ENCODE measurements around the gene NR4A3. TPM values are rescaled to one million over a fixed set of nuclear protein-coding genes. Genes with fewer than 3 reads are reported as not detected.
A peak's percentile ranks its signal among the peaks of the same experiment; 100 is the strongest.

Gene NR4A3
- polyA plus RNA-seq, 3 donors = 0.88 to 2.1 (median 0.92) TPM

DNA sequence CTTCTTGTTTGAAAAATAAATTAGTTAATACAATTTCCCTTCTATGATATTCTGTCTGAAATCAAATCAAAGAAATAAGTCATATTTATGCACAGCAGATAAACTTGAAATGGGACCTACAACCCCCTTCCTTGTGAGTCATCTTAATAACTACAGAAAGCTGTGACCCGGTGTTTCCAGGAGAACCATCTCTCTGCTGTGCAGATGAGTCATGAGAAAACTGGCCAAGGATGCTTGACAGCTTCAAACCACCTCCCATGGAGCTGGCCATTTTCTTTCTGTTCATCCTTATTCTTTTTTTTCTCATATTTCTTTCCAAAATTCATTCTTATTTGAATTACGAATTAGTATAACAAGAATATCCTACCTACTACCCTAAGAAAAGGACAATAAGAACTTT is 43.4 kb upstream of the NR4A3 start:
- intact Hi-C loops (cut with micrococcal nuclease) = no loop called here
- Mint-ChIP-seq H3K27ac (no peak overlapping the region), H3K4me1 (peaks cover 7% of the 10 kb centered on the region), H3K27me3 (ENCODE audit: low read depth in 3 of 3) (peaks cover 1 to 2% (median 2%) of the 10 kb centered on the region in 3 donors), H3K36me3 (no peaks in the 10 kb centered on the region), H3K9me3 (peaks cover 0 to 2% (median 0%) of the 10 kb centered on the region in 7 donors), H3K4me3 (no peak overlapping the region)
- no peaks in the 10 kb centered on the region for H3K9me3 ChIP-seq (replicated peaks in 1 of 2; ENCODE audit: control insufficient read depth in 1 of 2, insufficient read depth in 1 of 2, low read length in 2 of 2)
- no peaks in the 10 kb centered on the region for H4K20me1 ChIP-seq (ENCODE audit: insufficient read depth, low read length)
- no peaks in the 10 kb centered on the region for H3K79me2 ChIP-seq (ENCODE audit: insufficient read depth, low read length)
- TF ChIP-seq, protein P1, sequence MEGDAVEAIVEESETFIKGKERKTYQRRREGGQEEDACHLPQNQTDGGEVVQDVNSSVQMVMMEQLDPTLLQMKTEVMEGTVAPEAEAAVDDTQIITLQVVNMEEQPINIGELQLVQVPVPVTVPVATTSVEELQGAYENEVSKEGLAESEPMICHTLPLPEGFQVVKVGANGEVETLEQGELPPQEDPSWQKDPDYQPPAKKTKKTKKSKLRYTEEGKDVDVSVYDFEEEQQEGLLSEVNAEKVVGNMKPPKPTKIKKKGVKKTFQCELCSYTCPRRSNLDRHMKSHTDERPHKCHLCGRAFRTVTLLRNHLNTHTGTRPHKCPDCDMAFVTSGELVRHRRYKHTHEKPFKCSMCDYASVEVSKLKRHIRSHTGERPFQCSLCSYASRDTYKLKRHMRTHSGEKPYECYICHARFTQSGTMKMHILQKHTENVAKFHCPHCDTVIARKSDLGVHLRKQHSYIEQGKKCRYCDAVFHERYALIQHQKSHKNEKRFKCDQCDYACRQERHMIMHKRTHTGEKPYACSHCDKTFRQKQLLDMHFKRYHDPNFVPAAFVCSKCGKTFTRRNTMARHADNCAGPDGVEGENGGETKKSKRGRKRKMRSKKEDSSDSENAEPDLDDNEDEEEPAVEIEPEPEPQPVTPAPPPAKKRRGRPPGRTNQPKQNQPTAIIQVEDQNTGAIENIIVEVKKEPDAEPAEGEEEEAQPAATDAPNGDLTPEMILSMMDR (IDR thresholded peaks at IDR 0.05) = no peak
- no peaks in the 10 kb centered on the region for H3K36me3 ChIP-seq (replicated peaks in 1 of 2; ENCODE audit: control insufficient read depth in 1 of 2, insufficient read depth in 2 of 2, low read length in 2 of 2)
- H2AFZ ChIP-seq (ENCODE audit: insufficient read depth, low read depth, low read length, poor library complexity, severe bottlenecking) = no peak overlapping the region
- no peak overlapping the region for H3K9ac ChIP-seq (ENCODE audit: insufficient read depth, low read length, poor library complexity, severe bottlenecking)
- H3K4me1 ChIP-seq (ENCODE audit: control insufficient read depth in 1 of 2, insufficient read depth in 2 of 2, low read length in 2 of 2) = peaks cover 0 to 3% of the 10 kb centered on the region in 2 donors
- no peak overlapping the region for H3K27ac ChIP-seq (ENCODE audit: low read depth in 1 of 2, low read length in 2 of 2)
- DNase-seq = peak in 1 of 3 donors; percentile 50
- no peak overlapping the region for H3K4me2 ChIP-seq (replicated peaks; ENCODE audit: extremely low read depth, low read length, poor library complexity, severe bottlenecking)
- H3K4me3 ChIP-seq (replicated peaks in 1 of 3; ENCODE audit: low read depth in 2 of 3, low read length in 3 of 3) = no peak overlapping the region
- H3K27me3 ChIP-seq (ENCODE audit: control insufficient read depth in 2 of 2, insufficient read depth in 2 of 2, low read length in 2 of 2) = no peaks in the 10 kb centered on the region
- 86% methylated on average over 1 of the region's 2 CpGs for WGBS (ENCODE audit: insufficient coverage)

DNA sequence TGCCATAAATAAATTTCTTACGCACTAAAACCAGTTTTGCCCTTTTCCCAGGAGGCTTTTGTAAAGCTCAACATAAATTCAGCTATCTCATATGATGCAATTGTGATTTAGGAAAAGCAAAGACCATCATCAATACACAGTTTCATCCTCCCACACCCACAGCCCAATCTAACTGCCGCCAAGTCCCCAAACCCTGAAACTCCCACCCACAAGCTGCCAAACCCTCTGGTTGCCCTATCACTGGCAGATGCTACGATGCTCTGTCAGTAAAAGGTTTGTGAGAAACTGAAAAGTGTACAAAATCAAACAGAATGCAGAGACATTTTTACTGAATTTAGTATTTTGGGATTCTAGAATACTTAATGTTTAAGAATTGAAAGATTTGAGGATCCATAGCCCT is 42.8 kb upstream of the NR4A3 start:
- Histone ChIP-seq H3K79me2 (ENCODE audit: insufficient read depth, low read length) (no peaks in the 10 kb centered on the region), H3K9ac (ENCODE audit: insufficient read depth, low read length, poor library complexity, severe bottlenecking) (no peak overlapping the region), H3K4me2 (replicated peaks; ENCODE audit: extremely low read depth, low read length, poor library complexity, severe bottlenecking) (no peak overlapping the region), H3K36me3 (replicated peaks in 1 of 2; ENCODE audit: control insufficient read depth in 1 of 2, insufficient read depth in 2 of 2, low read length in 2 of 2) (no peaks in the 10 kb centered on the region), H3K4me1 (ENCODE audit: control insufficient read depth in 1 of 2, insufficient read depth in 2 of 2, low read length in 2 of 2) (peaks cover 0 to 3% of the 10 kb centered on the region in 2 donors), H3K27me3 (ENCODE audit: control insufficient read depth in 2 of 2, insufficient read depth in 2 of 2, low read length in 2 of 2) (no peaks in the 10 kb centered on the region), H2AFZ (ENCODE audit: insufficient read depth, low read depth, low read length, poor library complexity, severe bottlenecking) (no peak overlapping the region), H3K27ac (ENCODE audit: low read depth in 1 of 2, low read length in 2 of 2) (no peak overlapping the region), H3K4me3 (replicated peaks in 1 of 3; ENCODE audit: low read depth in 2 of 3, low read length in 3 of 3) (no peak overlapping the region), H4K20me1 (ENCODE audit: insufficient read depth, low read length) (no peaks in the 10 kb centered on the region), H3K9me3 (replicated peaks in 1 of 2; ENCODE audit: control insufficient read depth in 1 of 2, insufficient read depth in 1 of 2, low read length in 2 of 2) (no peaks in the 10 kb centered on the region)
- Mint-ChIP-seq H3K27me3 (ENCODE audit: low read depth in 3 of 3) (peaks cover 1 to 2% (median 2%) of the 10 kb centered on the region in 3 donors), H3K4me1 (peaks cover 7% of the 10 kb centered on the region), H3K4me3 (no peak overlapping the region), H3K36me3 (no peaks in the 10 kb centered on the region), H3K27ac (no peak overlapping the region), H3K9me3 (peaks cover 0 to 2% (median 0%) of the 10 kb centered on the region in 7 donors)
- intact Hi-C loops (cut with micrococcal nuclease) = no loop called here
- no CpG with 5 or more reads among the region's 3 CpGs for WGBS (ENCODE audit: insufficient coverage)
- no peak for DNase-seq
- TF ChIP-seq, protein P1 (IDR thresholded peaks at IDR 0.05) = no peak

All from CD14-positive monocyte (primary cell).